Glutamatergic neuron (in vitro differentiated cells): ENCODE data around the gene RPL13A. TPM values are rescaled to one million over a fixed set of nuclear protein-coding genes. Genes with fewer than 3 reads are reported as not detected.
A peak's percentile ranks its signal among the peaks of the same experiment; 100 is the strongest.
"Not testable (repeated sequence)": the region's sequence is repeated elsewhere in the genome, so short reads cannot be mapped to it uniquely, and the experiment has no call there.

ENCODE experiments used
- DNase-seq: peaks from one replicate; pipeline ENCODE4 v3.0.0; 2022
- H3K27ac Mint-ChIP-seq: one replicate; pipeline ENCODE4 v1.8.0; 2020; ENCODE audit warnings: mild to moderate bottlenecking, mixed read lengths, inconsistent platforms; ENCODE audit not compliant: unreplicated experiment
- H3K27me3 Mint-ChIP-seq: one replicate; pipeline ENCODE4 v1.8.0; 2020; ENCODE audit warnings: mild to moderate bottlenecking, moderate library complexity, mixed read lengths, inconsistent platforms; ENCODE audit not compliant: unreplicated experiment
- H3K36me3 Mint-ChIP-seq: one replicate; pipeline ENCODE4 v1.8.0; 2020; ENCODE audit warnings: mild to moderate bottlenecking, mixed read lengths, inconsistent platforms; ENCODE audit not compliant: unreplicated experiment
- H3K4me1 Mint-ChIP-seq: one replicate; pipeline ENCODE4 v1.8.0; 2020; ENCODE audit warnings: mild to moderate bottlenecking, low read depth, mixed read lengths, inconsistent platforms; ENCODE audit not compliant: unreplicated experiment
- H3K4me3 Mint-ChIP-seq: one replicate; pipeline ENCODE4 v1.8.0; 2020; ENCODE audit warnings: mild to moderate bottlenecking, mixed read lengths, inconsistent platforms; ENCODE audit not compliant: unreplicated experiment
- H3K9me3 Mint-ChIP-seq: one replicate; pipeline ENCODE4 v1.8.0; 2020; ENCODE audit warnings: mild to moderate bottlenecking, moderate library complexity, mixed read lengths, inconsistent platforms; ENCODE audit not compliant: unreplicated experiment
- total RNA-seq: library from RNA; stranded (reverse); fragmentation: NEBNext Ultra II Directional; extraction: Animal tissue kit (Norgen Biotek cat#: 25700); gene quantifications from one replicate; pipeline ENCODE4 v1.2.1, GENCODE V29; 2021; ENCODE audit not compliant: unreplicated experiment
- TF ChIP-seq, protein P1 (sequence below): fragments of 200-600 bp; sonication (generic); IDR thresholded peaks from one replicate; pipeline ENCODE4 v1.5.0; 2021; ENCODE audit not compliant: partially characterized antibody, unreplicated experiment

The RPL13A gene
- total RNA-seq, 1 donor from 2014 or later: 1,648 TPM

- TF ChIP-seq, protein P1, sequence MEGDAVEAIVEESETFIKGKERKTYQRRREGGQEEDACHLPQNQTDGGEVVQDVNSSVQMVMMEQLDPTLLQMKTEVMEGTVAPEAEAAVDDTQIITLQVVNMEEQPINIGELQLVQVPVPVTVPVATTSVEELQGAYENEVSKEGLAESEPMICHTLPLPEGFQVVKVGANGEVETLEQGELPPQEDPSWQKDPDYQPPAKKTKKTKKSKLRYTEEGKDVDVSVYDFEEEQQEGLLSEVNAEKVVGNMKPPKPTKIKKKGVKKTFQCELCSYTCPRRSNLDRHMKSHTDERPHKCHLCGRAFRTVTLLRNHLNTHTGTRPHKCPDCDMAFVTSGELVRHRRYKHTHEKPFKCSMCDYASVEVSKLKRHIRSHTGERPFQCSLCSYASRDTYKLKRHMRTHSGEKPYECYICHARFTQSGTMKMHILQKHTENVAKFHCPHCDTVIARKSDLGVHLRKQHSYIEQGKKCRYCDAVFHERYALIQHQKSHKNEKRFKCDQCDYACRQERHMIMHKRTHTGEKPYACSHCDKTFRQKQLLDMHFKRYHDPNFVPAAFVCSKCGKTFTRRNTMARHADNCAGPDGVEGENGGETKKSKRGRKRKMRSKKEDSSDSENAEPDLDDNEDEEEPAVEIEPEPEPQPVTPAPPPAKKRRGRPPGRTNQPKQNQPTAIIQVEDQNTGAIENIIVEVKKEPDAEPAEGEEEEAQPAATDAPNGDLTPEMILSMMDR: no peak
- Mint-ChIP-seq H3K27me3 (peaks cover 9% of the 10 kb centered on the region), H3K36me3 (no peaks in the 10 kb centered on the region), H3K9me3 (peaks cover 3% of the 10 kb centered on the region), H3K4me3 (no peak overlapping the region), H3K4me1 (peaks cover 11% of the 10 kb centered on the region), H3K27ac (peak overlapping the region; percentile 91)
- peak; percentile 47 for DNase-seq
Observed at GRCh38 chr19:49469828-49470614, 17.4 kb upstream of the RPL13A start.

- DNase-seq: no peak
- no peak overlapping the region for H3K4me3 Mint-ChIP-seq
- TF ChIP-seq, protein P1: no peak
- H3K4me1 Mint-ChIP-seq: peaks cover 11% of the 10 kb centered on the region
- H3K27ac Mint-ChIP-seq: peak overlapping the region; percentile 91
- peaks cover 9% of the 10 kb centered on the region for H3K27me3 Mint-ChIP-seq
- H3K9me3 Mint-ChIP-seq: peaks cover 3% of the 10 kb centered on the region
- H3K36me3 Mint-ChIP-seq: no peaks in the 10 kb centered on the region
Observed at GRCh38 chr19:49470615-49470978, 16.8 kb upstream of the RPL13A start.

DNA sequence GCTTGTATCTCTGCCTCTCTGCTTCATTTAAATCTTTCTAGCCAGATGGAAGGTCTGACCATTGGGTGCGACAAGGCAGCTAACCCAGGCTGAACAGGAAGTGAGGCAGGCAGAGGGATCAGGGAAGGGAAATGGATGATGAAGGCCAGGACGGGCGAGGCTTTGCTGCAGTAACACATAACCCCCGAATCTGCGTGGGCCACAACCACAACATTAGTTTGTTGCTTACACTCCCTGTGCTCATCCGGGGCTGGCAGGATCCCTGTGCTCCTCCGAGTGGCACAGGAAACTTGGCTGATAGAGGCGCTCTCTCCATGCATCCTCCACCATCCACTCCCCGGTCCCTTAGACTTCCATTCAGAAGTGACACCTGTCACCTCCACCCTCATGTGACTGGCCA, 14.5 kb upstream of the RPL13A start:
- peak overlapping the region; percentile 69 for H3K27ac Mint-ChIP-seq
- H3K36me3 Mint-ChIP-seq: no peaks in the 10 kb centered on the region
- DNase-seq: no peak
- no peak overlapping the region for H3K4me3 Mint-ChIP-seq
- TF ChIP-seq, protein P1: no peak
- H3K4me1 Mint-ChIP-seq: peaks cover 13% of the 10 kb centered on the region
- peaks cover 3% of the 10 kb centered on the region for H3K9me3 Mint-ChIP-seq
- peaks cover 12% of the 10 kb centered on the region for H3K27me3 Mint-ChIP-seq

- H3K4me3 Mint-ChIP-seq, H3K36me3 Mint-ChIP-seq, DNase-seq, H3K9me3 Mint-ChIP-seq: not testable (repeated sequence)
- H3K27me3 Mint-ChIP-seq: peaks cover 12% of the 10 kb centered on the region
- H3K27ac Mint-ChIP-seq: peak overlapping the region; percentile 69
- peaks cover 13% of the 10 kb centered on the region for H3K4me1 Mint-ChIP-seq
Observed at GRCh38 chr19:49473501-49473867, 13.9 kb upstream of the RPL13A start.

- Mint-ChIP-seq H3K9me3 (peaks cover 3% of the 10 kb centered on the region), H3K36me3 (no peaks in the 10 kb centered on the region), H3K27me3 (peaks cover 9% of the 10 kb centered on the region), H3K27ac (peak within 1 kb of the TSS; percentile 94), H3K4me3 (peak within 1 kb of the TSS; percentile 65), H3K4me1 (peaks cover 9% of the 10 kb centered on the region)
- DNase-seq: peak; percentile 67
- TF ChIP-seq, protein P1: peak; percentile 98
Observed at GRCh38 chr19:49473868-49474541, 13.4 kb upstream of the RPL13A start, which contains the start of gene FLT3LG. Gene FLT3LG (plus strand): TSS chr19:49474215. CDS start chr19:49474640, 425 bp downstream.
